GM12878 (cell line): Measurements from ENCODE around the gene PARVA. TPM values are rescaled to one million over a fixed set of nuclear protein-coding genes. Genes with fewer than 3 reads are reported as not detected.

Source experiments
- ATAC-seq: fragments of 200-7000 bp; cut with Tn5 transposase; 3 replicates; pipeline ENCODE4 v1.9.1; 2020; ENCODE audit warnings: mild to moderate bottlenecking, moderate library complexity
- BruUV-seq: library from RNA; stranded (reverse); fragments of 400-500 nt; replicated peaks from 2 replicates; lab custom pipeline; 2021; lab: Mats Ljungman, UMichigan
- CTCF ChIA-PET: fragments of 300-600 bp; sonication (Branson Sonifier 250); formaldehyde crosslinking; extraction: SDS; loops from one replicate; lab custom pipeline; 2021; ENCODE audit warnings: inconsistent platforms; lab: Yijun Ruan, JAX
- POLR2A ChIA-PET: fragments of 350-600 bp; formaldehyde crosslinking; extraction: SDS; loops from one replicate; lab custom pipeline; 2021; ENCODE audit warnings: inconsistent platforms; lab: Charles Lee
- RAD21 ChIA-PET: fragments of 300-600 bp; sonication (Branson Sonifier 250); formaldehyde crosslinking; loops from one replicate; lab custom pipeline; 2023; ENCODE audit warnings: antibody characterized with exemption; ENCODE audit not compliant: unreplicated experiment; lab: Charles Lee
- SMC1A ChIA-PET: fragments of 300-600 bp; sonication (Branson Sonifier 250); formaldehyde crosslinking; loops from one replicate; lab custom pipeline; 2023; ENCODE audit not compliant: unreplicated experiment, uncharacterized antibody; lab: Charles Lee
- DNase-seq: peaks from one replicate; pipeline ENCODE4 v3.0.0-alpha.2; 2011; ENCODE audit warnings: low read depth, low spot score
- FAIRE-seq: peaks from 3 replicates; lab custom pipeline; 2011; peaks lifted over from hg19 to GRCh38; lab: Jason Lieb, UNC
- H2AFZ ChIP-seq: 2 replicates; pipeline ENCODE4 v1.6.0; 2011; ENCODE audit warnings: low read depth, low read length, control low read depth; ENCODE audit not compliant: control insufficient read depth
- H3K27ac ChIP-seq: 2 replicates; pipeline ENCODE4 v1.5.1; 2011; ENCODE audit warnings: control low read depth; ENCODE audit not compliant: control insufficient read depth, insufficient read depth
- H3K27me3 ChIP-seq, 2 experiments: replicated peaks in 1 of 2; 2 replicates each; pipeline versions ENCODE4 v1.6.0 to v1.6.1; 2011; ENCODE audit warnings: low read length in 1 of 2; ENCODE audit not compliant: control insufficient read depth in 2 of 2, insufficient read depth in 2 of 2
- H3K36me3 ChIP-seq, 2 experiments: 2 replicates each; pipeline ENCODE4 v1.5.1; 2011; ENCODE audit warnings: low read length in 1 of 2; ENCODE audit not compliant: control insufficient read depth in 2 of 2, insufficient read depth in 2 of 2
- H3K4me1 ChIP-seq: 2 replicates; pipeline ENCODE4 v1.6.1; 2011; ENCODE audit warnings: mild to moderate bottlenecking, low read length, moderate library complexity, mixed read lengths; ENCODE audit not compliant: control insufficient read depth, insufficient read depth
- H3K4me2 ChIP-seq: 2 replicates; pipeline ENCODE4 v1.6.0; 2011; ENCODE audit warnings: control low read depth; ENCODE audit not compliant: control insufficient read depth, insufficient read depth
- H3K4me3 ChIP-seq: fragments of 200-600 bp; sonication (generic); 2 replicates; pipeline ENCODE4 v1.5.1; 2016
- H3K79me2 ChIP-seq: 2 replicates; pipeline ENCODE4 v1.6.0; 2011; ENCODE audit warnings: low read length; ENCODE audit not compliant: control insufficient read depth, insufficient read depth
- H3K9ac ChIP-seq: 2 replicates; pipeline ENCODE4 v1.8.0; 2011; ENCODE audit warnings: low read length, control low read depth, mixed read lengths; ENCODE audit not compliant: control insufficient read depth, insufficient read depth
- H3K9me3 ChIP-seq: replicated peaks from 3 replicates; pipeline ENCODE4 v1.5.1; 2011; ENCODE audit warnings: mild to moderate bottlenecking, low read length; ENCODE audit not compliant: control insufficient read depth, insufficient read depth
- H4K20me1 ChIP-seq: 2 replicates; pipeline ENCODE4 v1.6.0; 2011; ENCODE audit not compliant: control insufficient read depth, insufficient read depth
- BCL3 ChIP-seq: IDR thresholded peaks from 2 replicates; pipeline ENCODE4 v1.6.1; 2011; ENCODE audit warnings: borderline replicate concordance, low read depth, mild to moderate bottlenecking, moderate library complexity, low read length; ENCODE audit not compliant: insufficient read depth, poor library complexity, severe bottlenecking
- CEBPZ ChIP-seq: fragments of 150-350 bp; IDR thresholded peaks from 2 replicates; pipeline ENCODE4 v1.6.1; 2016; ENCODE audit warnings: low read depth, low read length
- CHD2 ChIP-seq: IDR thresholded peaks from 2 replicates; pipeline ENCODE4 v1.6.1; 2011; ENCODE audit warnings: low read depth, low read length, improper control_type of control experiment, borderline replicate concordance
- GATAD2B ChIP-seq: fragments of 450-650 bp; conservative IDR thresholded peaks from 2 replicates; pipeline ENCODE4 v1.6.1; 2017; ENCODE audit warnings: low read depth, mild to moderate bottlenecking, moderate library complexity
- LARP7 ChIP-seq: fragments of 450-650 bp; IDR thresholded peaks from 2 replicates; pipeline ENCODE4 v1.6.1; 2017; ENCODE audit warnings: mild to moderate bottlenecking
- NFIC ChIP-seq: IDR thresholded peaks from 2 replicates; pipeline ENCODE4 v1.6.1; 2012; ENCODE audit warnings: low read depth, mild to moderate bottlenecking, inconsistent platforms, low read length, moderate library complexity
- NFYB ChIP-seq: IDR thresholded peaks from 2 replicates; pipeline ENCODE4 v1.6.1; 2011; ENCODE audit warnings: low read depth, mild to moderate bottlenecking, low read length, improper control_type of control experiment, moderate library complexity; ENCODE audit not compliant: insufficient read depth
- NR2F1 ChIP-seq: fragments of 450-650 bp; conservative IDR thresholded peaks from 2 replicates; pipeline ENCODE4 v1.6.1; 2017; ENCODE audit warnings: mild to moderate bottlenecking
- PAX8 ChIP-seq: fragments of 450-650 bp; IDR thresholded peaks from 2 replicates; pipeline ENCODE4 v1.6.1; 2017; ENCODE audit warnings: mild to moderate bottlenecking, moderate library complexity
- RBBP5 ChIP-seq: fragments of 200-600 bp; sonication (generic); conservative IDR thresholded peaks from 2 replicates; pipeline ENCODE4 v1.6.1; 2016
- ZZZ3 ChIP-seq: IDR thresholded peaks from 2 replicates; pipeline ENCODE4 v1.6.1; 2011; ENCODE audit warnings: low read depth; ENCODE audit not compliant: control insufficient read depth, insufficient read length
- WGBS: methylation state at CpG from one replicate; pipeline ENCODE4 v1.1.6; 2016; ENCODE audit warnings: low lambda C conversion rate; ENCODE audit not compliant: insufficient replicate concordance, insufficient coverage; ENCODE audit errors: missing lambda C conversion rate; 5-methylcytosine and 5-hydroxymethylcytosine counted together
- in situ Hi-C: fragments of 300-500 bp; cut with MboI; formaldehyde crosslinking; loops from 9 replicates; pipeline ENCODE4 v1.14.3; 2018; ENCODE audit warnings: mixed read lengths
- intact Hi-C: fragments of 100-400 bp; cut with micrococcal nuclease; formaldehyde crosslinking; loops from one replicate; pipeline ENCODE4 v1.14.2; 2022; ENCODE audit not compliant: unreplicated experiment
- polyA plus RNA-seq, 11 experiments: library from polyadenylated mRNA; depleted of rRNA in 4 of 11; unstranded in 6 of 11; stranded (reverse) in 5 of 11; fragments of >200 nt; fragmentation: Nextera tagmentation in 4 of 11; fragmentation: Illumina TruSeq in 1 of 11; extraction: Ambion mirVana in 4 of 11; extraction: Trizol in 1 of 11; gene quantifications; 1 replicate in 1 of 11; 2 replicates in 10 of 11; pipeline versions ENCODE4 v1.2.1 to v1.2.3, GENCODE V29; 2011 to 2016; ENCODE audit warnings: inconsistent platforms in 2 of 11, missing spikeins in 2 of 11, low read depth in 1 of 11
- total RNA-seq, 4 experiments: library from RNA; depleted of rRNA in 3 of 4; stranded (reverse); fragments of >200 nt in 3 of 4; fragmentation: Illumina TruSeq in 1 of 4; extraction: Trizol in 1 of 4; gene quantifications; 2 replicates each; pipeline versions ENCODE4 v1.2.1 to v1.2.3, GENCODE V29; 2013 to 2021
- TF ChIP-seq, protein P1 (sequence below): fragments of 450-650 bp; IDR thresholded peaks from 2 replicates; pipeline ENCODE4 v1.6.1; 2016; ENCODE audit warnings: mild to moderate bottlenecking, moderate library complexity, borderline replicate concordance

The PARVA gene
- total and polyA plus RNA-seq, 10 of the 15 experiments (the other 5 are each of a cell fraction or from before 2014, with no cell fraction given), result 0.01 to 0.44 (median 0.03) TPM; not detected in 7

DNA sequence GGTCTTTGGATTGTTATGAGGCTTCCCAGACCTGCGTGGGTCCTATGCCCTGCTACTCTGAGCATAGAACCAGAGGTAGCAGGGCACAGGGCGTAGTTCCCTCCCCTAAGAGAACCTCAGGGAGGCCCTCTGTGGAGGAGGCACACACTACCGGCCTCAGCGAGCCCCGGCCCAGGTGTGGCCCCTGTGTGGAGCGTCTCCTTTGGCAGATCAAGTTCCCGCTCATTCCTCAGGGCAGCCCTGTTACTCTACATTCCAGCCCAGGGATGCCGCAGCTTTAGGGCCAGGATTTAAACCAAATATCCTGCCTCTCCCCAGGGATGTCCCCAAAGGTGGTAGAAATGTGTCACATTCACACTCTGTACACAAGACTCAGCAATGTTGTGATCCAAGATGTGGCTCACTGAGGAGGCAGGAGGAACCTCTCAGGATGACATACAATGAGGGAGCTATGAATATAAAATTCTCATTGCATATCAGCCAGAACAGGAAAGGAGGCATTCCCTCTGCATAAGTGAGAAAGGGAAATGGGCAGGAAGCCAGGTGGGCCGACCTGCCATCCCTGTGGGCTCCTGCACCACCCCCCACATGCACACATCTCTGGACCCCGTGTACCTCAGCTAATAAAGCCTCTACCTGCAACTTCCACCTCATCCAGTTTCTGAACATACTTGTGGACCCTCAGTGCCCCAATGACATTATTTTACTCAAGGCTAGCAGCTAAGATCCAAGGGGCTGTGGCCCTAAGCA lies 165.0 kb downstream of the PARVA start:
- POLR2A ChIA-PET, result no interaction called here
- Histone ChIP-seq H3K27ac (no peak overlapping the region), H3K4me3 (no peak overlapping the region), H3K9me3 (no peaks in the 10 kb centered on the region), H4K20me1 (no peaks in the 10 kb centered on the region), H3K9ac (no peak overlapping the region), H3K4me1 (no peaks in the 10 kb centered on the region), H3K27me3 (peaks cover 0 to 4% of the 10 kb centered on the region in 2 experiments; a peak in 2 of 4 replicates), H3K36me3 (no peaks in the 10 kb centered on the region), H3K4me2 (no peak overlapping the region), H2AFZ (no peak overlapping the region), H3K79me2 (no peaks in the 10 kb centered on the region)
- intact Hi-C loops, result no loop called here
- in situ Hi-C loops, result no loop called here
- BruUV-seq, result no TSS peak
- RAD21 ChIA-PET, result no interaction called here
- DNase-seq (no peak), ATAC-seq (no peak), FAIRE-seq (no peak)
- CTCF ChIA-PET, result interaction anchor here (1.2 kb wide), 1 partner anchor 17 kb away, joined by 3 read pairs; no protein-coding TSS in a partner anchor
- 22% methylated on average over 10 of the region's 10 CpGs for WGBS
- SMC1A ChIA-PET, result no interaction called here
- no peak for TF ChIP-seq BCL3
- TF ChIP-seq RBBP5, result no peak
- TF ChIP-seq, protein P1, sequence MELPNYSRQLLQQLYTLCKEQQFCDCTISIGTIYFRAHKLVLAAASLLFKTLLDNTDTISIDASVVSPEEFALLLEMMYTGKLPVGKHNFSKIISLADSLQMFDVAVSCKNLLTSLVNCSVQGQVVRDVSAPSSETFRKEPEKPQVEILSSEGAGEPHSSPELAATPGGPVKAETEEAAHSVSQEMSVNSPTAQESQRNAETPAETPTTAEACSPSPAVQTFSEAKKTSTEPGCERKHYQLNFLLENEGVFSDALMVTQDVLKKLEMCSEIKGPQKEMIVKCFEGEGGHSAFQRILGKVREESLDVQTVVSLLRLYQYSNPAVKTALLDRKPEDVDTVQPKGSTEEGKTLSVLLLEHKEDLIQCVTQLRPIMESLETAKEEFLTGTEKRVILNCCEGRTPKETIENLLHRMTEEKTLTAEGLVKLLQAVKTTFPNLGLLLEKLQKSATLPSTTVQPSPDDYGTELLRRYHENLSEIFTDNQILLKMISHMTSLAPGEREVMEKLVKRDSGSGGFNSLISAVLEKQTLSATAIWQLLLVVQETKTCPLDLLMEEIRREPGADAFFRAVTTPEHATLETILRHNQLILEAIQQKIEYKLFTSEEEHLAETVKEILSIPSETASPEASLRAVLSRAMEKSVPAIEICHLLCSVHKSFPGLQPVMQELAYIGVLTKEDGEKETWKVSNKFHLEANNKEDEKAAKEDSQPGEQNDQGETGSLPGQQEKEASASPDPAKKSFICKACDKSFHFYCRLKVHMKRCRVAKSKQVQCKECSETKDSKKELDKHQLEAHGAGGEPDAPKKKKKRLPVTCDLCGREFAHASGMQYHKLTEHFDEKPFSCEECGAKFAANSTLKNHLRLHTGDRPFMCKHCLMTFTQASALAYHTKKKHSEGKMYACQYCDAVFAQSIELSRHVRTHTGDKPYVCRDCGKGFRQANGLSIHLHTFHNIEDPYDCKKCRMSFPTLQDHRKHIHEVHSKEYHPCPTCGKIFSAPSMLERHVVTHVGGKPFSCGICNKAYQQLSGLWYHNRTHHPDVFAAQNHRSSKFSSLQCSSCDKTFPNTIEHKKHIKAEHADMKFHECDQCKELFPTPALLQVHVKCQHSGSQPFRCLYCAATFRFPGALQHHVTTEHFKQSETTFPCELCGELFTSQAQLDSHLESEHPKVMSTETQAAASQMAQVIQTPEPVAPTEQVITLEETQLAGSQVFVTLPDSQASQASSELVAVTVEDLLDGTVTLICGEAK, result no peak
- TF ChIP-seq CHD2, result no peak
- TF ChIP-seq NR2F1, result no peak
- TF ChIP-seq ZZZ3, result no peak
- no peak for TF ChIP-seq NFYB
- no peak for TF ChIP-seq NFIC
- no peak for TF ChIP-seq LARP7
- no peak for TF ChIP-seq PAX8
- no peak for TF ChIP-seq CEBPZ
- TF ChIP-seq GATAD2B, result no peak
